ENCODE results near the gene RFX2. TPM values are rescaled to one million over a fixed set of nuclear protein-coding genes. Genes with fewer than 3 reads are reported as not detected.

The RFX2 gene
- total RNA-seq, 1 donor from 2014 or later: 4.2 TPM

DNA sequence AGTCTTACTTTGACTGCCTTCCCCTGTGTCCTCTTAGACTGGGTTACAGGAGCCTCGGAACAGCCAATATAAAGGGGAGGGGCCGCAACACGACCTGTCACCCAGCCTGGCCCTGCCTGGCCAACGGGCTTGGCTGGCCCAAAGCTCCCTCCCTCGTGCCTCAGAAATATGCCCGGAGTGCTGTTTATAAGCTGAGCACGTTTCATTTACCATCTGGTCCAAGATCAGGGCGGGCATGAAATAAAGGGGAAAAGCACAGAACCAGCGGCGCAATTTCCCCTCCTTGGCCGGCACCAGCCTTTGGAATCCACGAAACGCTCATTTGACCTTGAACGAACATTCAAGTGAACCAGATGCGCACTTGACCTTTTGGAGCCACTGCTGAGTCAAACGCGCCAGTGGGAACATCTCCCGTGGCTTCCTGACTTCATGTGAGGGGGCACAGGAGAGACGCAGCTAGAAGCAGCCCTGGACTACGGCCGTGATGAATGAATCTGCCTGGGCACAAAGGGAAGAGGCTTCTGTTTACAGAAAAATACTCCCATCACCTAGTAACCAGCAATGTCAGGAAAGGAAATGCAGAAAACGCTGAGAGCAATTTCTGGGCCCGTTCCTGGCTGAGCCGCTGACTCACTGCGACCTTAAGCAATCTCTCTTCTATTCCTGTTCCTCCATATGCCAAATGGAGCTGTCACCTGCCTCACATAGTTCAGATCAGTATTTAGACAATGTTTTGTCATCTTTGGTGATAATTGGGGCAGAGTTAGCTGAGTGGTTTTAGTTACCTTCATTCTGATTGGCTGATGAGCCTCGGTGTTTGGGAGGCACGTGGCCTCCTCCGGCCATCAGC lies 53.3 kb downstream of the RFX2 start:
- TF ChIP-seq, protein P1, sequence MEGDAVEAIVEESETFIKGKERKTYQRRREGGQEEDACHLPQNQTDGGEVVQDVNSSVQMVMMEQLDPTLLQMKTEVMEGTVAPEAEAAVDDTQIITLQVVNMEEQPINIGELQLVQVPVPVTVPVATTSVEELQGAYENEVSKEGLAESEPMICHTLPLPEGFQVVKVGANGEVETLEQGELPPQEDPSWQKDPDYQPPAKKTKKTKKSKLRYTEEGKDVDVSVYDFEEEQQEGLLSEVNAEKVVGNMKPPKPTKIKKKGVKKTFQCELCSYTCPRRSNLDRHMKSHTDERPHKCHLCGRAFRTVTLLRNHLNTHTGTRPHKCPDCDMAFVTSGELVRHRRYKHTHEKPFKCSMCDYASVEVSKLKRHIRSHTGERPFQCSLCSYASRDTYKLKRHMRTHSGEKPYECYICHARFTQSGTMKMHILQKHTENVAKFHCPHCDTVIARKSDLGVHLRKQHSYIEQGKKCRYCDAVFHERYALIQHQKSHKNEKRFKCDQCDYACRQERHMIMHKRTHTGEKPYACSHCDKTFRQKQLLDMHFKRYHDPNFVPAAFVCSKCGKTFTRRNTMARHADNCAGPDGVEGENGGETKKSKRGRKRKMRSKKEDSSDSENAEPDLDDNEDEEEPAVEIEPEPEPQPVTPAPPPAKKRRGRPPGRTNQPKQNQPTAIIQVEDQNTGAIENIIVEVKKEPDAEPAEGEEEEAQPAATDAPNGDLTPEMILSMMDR (conservative IDR thresholded peaks at IDR 0.05; ENCODE audit: low read depth, low read length): no peak
- peak overlapping the region; percentile 34 for H3K4me3 ChIP-seq (ENCODE audit: low read depth, low read length)
- DNase-seq (ENCODE audit: low read depth): peak; percentile 94

DNA sequence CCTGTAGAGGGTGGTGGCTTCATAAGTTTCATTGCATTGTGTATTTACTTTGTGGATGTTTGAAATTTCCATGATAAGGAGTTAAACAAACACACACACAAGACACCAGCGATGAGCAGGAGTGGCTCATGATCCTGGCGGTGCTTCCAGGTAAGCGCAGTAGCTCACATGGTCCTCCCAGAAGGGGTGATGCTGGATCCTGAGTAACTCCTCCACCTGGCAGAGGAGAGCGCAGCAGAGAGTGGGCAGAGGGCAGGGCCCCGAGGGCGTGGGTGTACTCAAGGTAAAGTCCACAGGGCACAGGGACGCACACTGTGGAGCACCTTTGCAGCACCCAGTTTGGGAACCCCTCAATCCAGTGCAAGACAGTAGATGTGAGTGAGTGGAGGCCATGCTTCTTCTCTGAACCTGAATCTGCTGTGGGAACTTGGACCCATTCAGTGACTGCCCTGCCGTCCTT lies 54.0 kb downstream of the RFX2 start:
- no peak for DNase-seq (ENCODE audit: low read depth)
- TF ChIP-seq, protein P1 (conservative IDR thresholded peaks at IDR 0.05; ENCODE audit: low read depth, low read length): no peak
- no peak overlapping the region for H3K4me3 ChIP-seq (ENCODE audit: low read depth, low read length)

DNA sequence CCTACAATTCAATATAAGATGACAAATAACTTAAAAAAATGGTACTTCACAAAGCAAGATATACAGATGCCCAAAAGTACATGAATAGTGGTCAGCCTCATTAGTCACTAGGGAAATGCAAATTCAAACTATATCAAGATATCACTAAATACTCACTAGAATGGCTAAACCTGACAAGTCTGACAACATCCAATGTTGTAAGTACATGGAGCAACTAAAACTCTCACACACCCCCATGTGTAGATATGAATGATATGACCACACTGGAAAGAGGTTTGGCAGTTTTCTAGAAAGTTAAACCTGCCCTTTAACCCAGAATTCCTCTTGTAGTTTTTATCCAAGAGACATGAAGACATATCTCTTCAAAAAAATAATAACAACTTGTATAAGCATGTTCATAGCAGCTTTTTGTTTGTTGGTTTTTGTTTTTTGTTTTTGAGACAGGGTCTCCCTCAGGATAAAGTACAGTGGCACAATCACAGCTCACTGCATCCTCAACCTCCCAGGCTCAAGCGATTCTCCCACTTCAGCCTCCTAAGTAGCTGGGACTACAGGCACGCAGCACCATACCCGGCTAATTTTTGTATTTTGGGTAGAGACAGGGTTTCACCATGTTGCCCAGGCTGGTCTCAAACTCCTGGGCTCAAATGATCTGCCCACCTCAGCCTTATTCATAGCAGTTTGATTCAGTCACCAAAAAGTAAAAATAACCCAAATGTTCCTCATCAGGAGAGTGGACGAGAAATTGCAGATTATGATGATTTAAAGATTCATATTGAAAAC lies 55.1 kb downstream of the RFX2 start:
- H3K4me3 ChIP-seq (ENCODE audit: low read depth, low read length): no peak overlapping the region
- TF ChIP-seq, protein P1 (conservative IDR thresholded peaks at IDR 0.05; ENCODE audit: low read depth, low read length): no peak
- DNase-seq (ENCODE audit: low read depth): no peak

DNA sequence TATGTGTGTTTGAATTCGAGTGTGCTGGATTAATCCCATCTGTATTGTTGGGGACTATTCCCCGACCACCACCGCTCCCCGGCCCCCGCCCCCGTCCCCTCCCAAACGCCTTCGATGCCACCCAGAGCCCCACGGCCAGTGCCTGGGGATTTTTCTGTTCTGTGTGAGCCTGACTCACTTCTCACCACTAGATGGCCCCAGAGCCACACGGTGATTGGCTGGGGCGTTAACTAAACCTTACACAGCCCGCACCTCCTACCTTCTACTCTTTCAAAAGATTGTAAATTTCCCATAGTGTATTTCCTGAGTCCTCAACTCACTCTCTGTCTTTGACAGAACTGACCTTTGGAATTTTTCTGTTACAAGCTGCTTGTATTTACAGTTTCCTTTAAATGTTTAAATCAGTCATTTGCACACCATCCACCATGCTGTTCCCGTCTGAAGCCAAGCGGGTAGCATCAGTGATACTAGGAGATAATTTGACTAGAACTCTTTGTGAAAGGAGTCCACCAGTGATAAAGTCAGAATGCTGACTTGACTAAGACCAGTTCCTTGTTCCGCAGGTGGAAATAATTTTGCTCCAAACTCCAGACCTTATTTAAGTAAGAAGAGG lies 61.4 kb downstream of the RFX2 start:
- TF ChIP-seq, protein P1 (conservative IDR thresholded peaks at IDR 0.05; ENCODE audit: low read depth, low read length): peak; percentile 92
- no peak overlapping the region for H3K4me3 ChIP-seq (ENCODE audit: low read depth, low read length)
- DNase-seq (ENCODE audit: low read depth): no peak

DNA sequence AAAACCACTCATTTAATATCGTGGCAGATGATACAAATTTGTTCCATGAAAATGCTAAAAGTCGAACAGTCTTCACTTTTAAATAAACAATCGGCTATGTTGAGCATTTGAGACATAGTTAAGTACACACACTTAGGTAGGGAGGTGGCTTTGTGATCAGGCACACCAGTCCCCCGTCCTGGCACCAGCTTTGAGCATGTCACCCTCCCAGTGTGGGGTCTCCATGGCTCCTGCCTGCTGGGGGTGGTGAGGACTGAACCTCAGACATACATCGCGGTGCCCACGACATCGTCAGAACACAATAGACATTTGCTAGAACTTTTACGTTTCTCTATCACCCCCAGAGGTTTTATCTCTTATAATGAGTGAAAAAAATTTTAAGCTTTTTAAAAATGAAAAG lies 62.0 kb downstream of the RFX2 start:
- TF ChIP-seq, protein P1 (conservative IDR thresholded peaks at IDR 0.05; ENCODE audit: low read depth, low read length): no peak
- no peak overlapping the region for H3K4me3 ChIP-seq (ENCODE audit: low read depth, low read length)
- DNase-seq (ENCODE audit: low read depth): no peak

DNA sequence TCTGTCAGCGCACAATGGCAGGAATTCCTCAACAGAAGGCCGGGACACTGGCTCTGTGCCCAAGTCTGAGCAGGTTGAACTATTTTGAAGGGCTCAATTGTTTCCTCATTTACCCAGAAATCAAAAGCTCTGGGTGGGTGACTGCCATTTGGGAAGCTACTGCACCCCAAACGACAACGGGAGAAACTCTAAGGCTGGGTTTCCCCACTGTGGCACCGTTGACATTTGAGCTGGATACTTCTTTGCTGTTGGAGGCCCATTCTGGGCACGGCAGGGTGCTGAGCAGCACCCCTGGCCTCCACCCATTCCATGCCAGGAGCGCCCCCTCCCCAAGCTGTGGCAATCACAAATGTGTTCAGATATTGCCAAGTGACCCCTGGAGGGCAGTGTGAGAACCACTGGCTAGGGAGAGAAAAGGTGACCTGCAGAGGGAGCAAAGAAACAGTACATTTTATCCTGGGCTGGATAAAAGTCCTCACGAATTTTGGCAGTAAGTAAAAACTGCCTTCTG lies 62.5 kb downstream of the RFX2 start:
- DNase-seq (ENCODE audit: low read depth): no peak
- TF ChIP-seq, protein P1 (conservative IDR thresholded peaks at IDR 0.05; ENCODE audit: low read depth, low read length): peak; percentile 94
- H3K4me3 ChIP-seq (ENCODE audit: low read depth, low read length): no peak overlapping the region
